ENCODE results near the gene MOB1A.

DNA sequence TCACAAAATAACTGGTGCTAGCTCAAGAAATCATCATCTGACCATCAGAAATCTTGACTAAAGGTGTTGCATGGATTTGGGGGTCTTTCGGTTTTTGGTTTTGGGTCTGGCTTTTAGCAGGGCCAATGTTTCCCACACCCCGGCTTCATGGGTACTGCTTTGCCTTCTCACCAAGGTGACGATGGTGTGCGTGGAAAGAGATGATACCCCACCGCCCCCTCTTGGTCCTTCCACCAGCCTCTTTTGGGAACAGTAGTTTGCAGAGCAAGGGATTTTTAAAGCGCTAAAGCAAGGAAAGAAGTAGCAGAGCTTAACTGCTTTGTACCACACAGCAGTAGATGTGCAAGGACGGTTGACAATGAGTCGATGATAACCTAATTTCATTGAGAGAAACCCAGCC, 73.3 kb downstream of the MOB1A start:
- TF ChIP-seq FOXP2 (optimal IDR thresholded peaks at IDR 0.05; ENCODE audit: control extremely low read depth, extremely low read length, insufficient read depth), result no peak
- TF ChIP-seq EZH2 (IDR thresholded peaks at IDR 0.05), result no peak
- no peak for TF ChIP-seq POLR2AphosphoS5 (IDR thresholded peaks at IDR 0.05; ENCODE audit: borderline replicate concordance, low read depth, low read length)
